GM10248 (cell line): Measurements from ENCODE around the gene PTPRCAP.

Experiments
- CTCF ChIA-PET: fragments of 300-600 bp; sonication (Branson Sonifier 250); formaldehyde crosslinking; extraction: SDS; loops from one replicate; lab custom pipeline; 2021; ENCODE audit warnings: antibody characterized with exemption; lab: Yijun Ruan, JAX
- POLR2A ChIA-PET: fragments of 350-650 bp; sonication (Branson Sonifier 250); formaldehyde crosslinking; extraction: SDS; loops from one replicate; lab custom pipeline; 2020; ENCODE audit warnings: antibody characterized with exemption; lab: Yijun Ruan, JAX
- DNase-seq: peaks from one replicate; pipeline ENCODE4 v3.0.0; 2012; ENCODE audit errors: extremely low spot score
- CTCF ChIP-seq: IDR thresholded peaks from 2 replicates; pipeline ENCODE4 v1.5.1; 2012; ENCODE audit warnings: mild to moderate bottlenecking, low read depth; ENCODE audit errors: extremely low read depth, missing control alignments, control extremely low read depth

PTPRCAP gene

GRCh38 chr11:67408437-67409200 is 28.9 kb downstream of the PTPRCAP start:
- CTCF ChIA-PET = interaction anchor here (1.1 to 3.4 kb wide), 5 partner anchors 11 to 60 kb away, joined by 3 to 21 read pairs (median 4); partner anchors contain the start of genes RAD9A and TMEM134

GRCh38 chr11:67407688-67408163 is 29.8 kb downstream of the PTPRCAP start:
- no peak for TF ChIP-seq CTCF
- no peak for DNase-seq
- ChIA-PET CTCF (interaction anchor here (0.9 to 3.4 kb wide), 9 partner anchors 10 to 94 kb away, joined by 3 to 21 read pairs (median 3); partner anchors contain the start of genes RAD9A and TMEM134), POLR2A (interaction anchor here (0.5 kb wide), 1 partner anchor 83 kb away, joined by 3 read pairs; no protein-coding TSS in a partner anchor)

More at GRCh38 chr11:67408437-67409200, 28.9 kb downstream of the PTPRCAP start:
- TF ChIP-seq CTCF = no peak
- POLR2A ChIA-PET = interaction anchor here (0.5 kb wide), 1 partner anchor 82 kb away, joined by 3 read pairs; no protein-coding TSS in a partner anchor
- no peak for DNase-seq

- ChIA-PET POLR2A (interaction anchor here (0.6 kb wide), 1 partner anchor 14 kb away, joined by 3 read pairs; no protein-coding TSS in a partner anchor), CTCF (interaction anchor here (0.9 to 3.4 kb wide), 7 partner anchors 10 to 95 kb away, joined by 3 to 21 read pairs (median 3); no protein-coding TSS in a partner anchor)
- DNase-seq = no peak
- TF ChIP-seq CTCF = peak; percentile 28
Observed at GRCh38 chr11:67406969-67407687, 30.4 kb downstream of the PTPRCAP start.

- no peak for TF ChIP-seq CTCF
- no peak for DNase-seq
- POLR2A ChIA-PET = interaction anchor here (0.6 kb wide), 1 partner anchor 15 kb away, joined by 3 read pairs; no protein-coding TSS in a partner anchor
- CTCF ChIA-PET = interaction anchor here (1.0 to 3.4 kb wide), 4 partner anchors 11 to 24 kb away, joined by 3 to 21 read pairs (median 6); no protein-coding TSS in a partner anchor
Observed at GRCh38 chr11:67406420-67406968, 31.0 kb downstream of the PTPRCAP start.

- ChIA-PET CTCF (interaction anchor here (0.9 to 42.5 kb wide), 3 partner anchors 13 to 39 kb away, joined by 3 to 1573 read pairs (median 50); partner anchors contain the start of genes CLCF1 and POLD4), POLR2A (interaction anchor here (1.5 kb wide), 1 partner anchor 81 kb away, joined by 4 read pairs; no protein-coding TSS in a partner anchor)
- DNase-seq = no peak
- TF ChIP-seq CTCF = no peak
Observed at GRCh38 chr11:67405688-67406339, 31.7 kb downstream of the PTPRCAP start.
